HCEC 1CT (cell line): ENCODE data around the gene SBF2.

Experiments
- DNase-seq: peaks from one replicate; pipeline ENCODE4 v3.0.0-alpha.2; 2017

Gene SBF2

GRCh38 chr11:9880657-9881056 is 413.4 kb downstream of the SBF2 start:
- no peak for DNase-seq

GRCh38 chr11:9878936-9879335 is 415.1 kb downstream of the SBF2 start:
- DNase-seq, result no peak

- DNase-seq, result no peak
These were observed 417.7 kb downstream of the SBF2 start for GRCh38 chr11:9876331-9876730.

- no peak for DNase-seq
These were observed 418.2 kb downstream of the SBF2 start for GRCh38 chr11:9875862-9876261.

GRCh38 chr11:9875399-9875798 is 418.6 kb downstream of the SBF2 start:
- no peak for DNase-seq

- DNase-seq, result no peak
These were observed 419.6 kb downstream of the SBF2 start for GRCh38 chr11:9874466-9874865.

- no peak for DNase-seq
These were observed 425.4 kb downstream of the SBF2 start for GRCh38 chr11:9868641-9869040.

- DNase-seq, result no peak
These were observed 431.0 kb downstream of the SBF2 start for GRCh38 chr11:9862981-9863380.

- DNase-seq, result peak; percentile 73
These were observed 431.9 kb downstream of the SBF2 start for GRCh38 chr11:9861860-9862725.

GRCh38 chr11:9859554-9860305 is 434.3 kb downstream of the SBF2 start:
- peak; percentile 27 for DNase-seq

GRCh38 chr11:9858822-9859221 is 435.2 kb downstream of the SBF2 start:
- DNase-seq, result peak; percentile 34

- peak; percentile 20 for DNase-seq
These were observed 435.8 kb downstream of the SBF2 start for GRCh38 chr11:9858218-9858617.

GRCh38 chr11:9855579-9856287 is 438.3 kb downstream of the SBF2 start:
- peak; percentile 72 for DNase-seq

- no peak for DNase-seq
These were observed 440.0 kb downstream of the SBF2 start for GRCh38 chr11:9853929-9854552.

GRCh38 chr11:9852465-9852864 is 441.6 kb downstream of the SBF2 start:
- no peak for DNase-seq

GRCh38 chr11:9851366-9851765 is 442.7 kb downstream of the SBF2 start:
- DNase-seq, result peak; percentile 82

GRCh38 chr11:9850224-9850895 is 443.7 kb downstream of the SBF2 start:
- DNase-seq, result peak; percentile 45

- no peak for DNase-seq
These were observed 444.6 kb downstream of the SBF2 start for GRCh38 chr11:9849389-9849788.

- no peak for DNase-seq
These were observed 446.4 kb downstream of the SBF2 start for GRCh38 chr11:9847636-9848035.

GRCh38 chr11:9842923-9843322 is 451.1 kb downstream of the SBF2 start:
- no peak for DNase-seq

- no peak for DNase-seq
These were observed 453.5 kb downstream of the SBF2 start for GRCh38 chr11:9840460-9841004.

- DNase-seq, result no peak
These were observed 454.5 kb downstream of the SBF2 start for GRCh38 chr11:9839550-9839949.
